Activated CD8-positive, alpha-beta T cell treated with anti-CD3 and anti-CD28 coated beads for 36 hours (primary cell): Measurements from ENCODE around the gene GAL3ST2. TPM values are rescaled to one million over a fixed set of nuclear protein-coding genes. Genes with fewer than 3 reads are reported as not detected.
"Not testable (repeated sequence)": the region's sequence is repeated elsewhere in the genome, so short reads cannot be mapped to it uniquely, and the experiment has no call there.

ENCODE experiments used
- ATAC-seq: fragments of 200-7000 bp; cut with Tn5 transposase; one replicate; pipeline ENCODE4 v1.10.0; 2021; ENCODE audit warnings: mild to moderate bottlenecking, moderate library complexity
- CTCF ChIA-PET: fragments of 350-600 bp; sonication (Branson Sonifier 250); formaldehyde crosslinking; loops from one replicate; lab custom pipeline; 2021; ENCODE audit warnings: antibody characterized with exemption; lab: Charles Lee
- POLR2A ChIA-PET: fragments of 350-600 bp; sonication (Branson Sonifier 250); formaldehyde crosslinking; loops from one replicate; lab custom pipeline; 2021; ENCODE audit warnings: antibody characterized with exemption; lab: Charles Lee
- DNase-seq: peaks from one replicate; pipeline ENCODE4 v3.0.0-alpha.2; 2020
- H3K27ac Mint-ChIP-seq: one replicate; pipeline ENCODE4 v1.8.0; 2021; ENCODE audit warnings: mild to moderate bottlenecking, mixed read lengths
- H3K27me3 Mint-ChIP-seq: one replicate; pipeline ENCODE4 v1.8.0; 2021; ENCODE audit warnings: mixed read lengths
- H3K36me3 Mint-ChIP-seq: one replicate; pipeline ENCODE4 v1.8.0; 2021; ENCODE audit warnings: low read depth, mixed read lengths
- H3K4me1 Mint-ChIP-seq: one replicate; pipeline ENCODE4 v1.8.0; 2021; ENCODE audit warnings: low read depth, mixed read lengths
- H3K4me3 Mint-ChIP-seq: one replicate; pipeline ENCODE4 v1.8.0; 2021; ENCODE audit warnings: mild to moderate bottlenecking, moderate library complexity, mixed read lengths
- H3K9me3 Mint-ChIP-seq: one replicate; pipeline ENCODE4 v1.8.0; 2021; ENCODE audit warnings: mixed read lengths
- CTCF ChIP-seq: fragments of 200-600 bp; IDR thresholded peaks from one replicate; pipeline ENCODE4 v1.8.0; 2022; ENCODE audit warnings: antibody characterized with exemption, mild to moderate bottlenecking
- intact Hi-C: fragments of 100-400 bp; cut with micrococcal nuclease; formaldehyde crosslinking; loops from one replicate; pipeline ENCODE4 v1.10.0; 2022
- total RNA-seq, 2 experiments: library from RNA; stranded (reverse); gene quantifications; one replicate each; pipeline ENCODE4 v1.2.3, GENCODE V29; 2021

The GAL3ST2 gene
- total RNA-seq, 2 experiments from 2014 or later: 0.89 to 0.95 TPM

- Mint-ChIP-seq H3K4me3 (no peak overlapping the region), H3K27ac (peak overlapping the region; percentile 55), H3K27me3 (no peaks in the 10 kb centered on the region), H3K4me1 (peaks cover 45% of the 10 kb centered on the region), H3K9me3 (no peaks in the 10 kb centered on the region), H3K36me3 (peaks cover 25% of the 10 kb centered on the region)
- peak; percentile 74 for DNase-seq
- TF ChIP-seq CTCF: no peak
- ChIA-PET CTCF (interaction anchor here (0.8 to 1.8 kb wide), 5 partner anchors 8 to 139 kb away, joined by 4 to 6 read pairs (median 5); no protein-coding TSS in a partner anchor), POLR2A (interaction anchor here (0.6 to 1.0 kb wide), 4 partner anchors 11 to 117 kb away, joined by 3 read pairs; no protein-coding TSS in a partner anchor)
- intact Hi-C loops: loop anchor here (10.0 kb wide), 1 partner anchor 125 kb away; the partner anchor contains the start of gene RTP5
- ATAC-seq: peak; percentile 18
These were observed 37.0 kb upstream of the GAL3ST2 start for GRCh38 chr2:241739651-241740050.

- POLR2A ChIA-PET: interaction anchor here (0.6 to 0.8 kb wide), 2 partner anchors 53 to 65 kb away, joined by 3 read pairs; no protein-coding TSS in a partner anchor
- ATAC-seq (peak; percentile 76), DNase-seq (peak; percentile 62)
- H3K36me3 Mint-ChIP-seq: peaks cover 31% of the 10 kb centered on the region
- H3K4me1 Mint-ChIP-seq: peaks cover 42% of the 10 kb centered on the region
- H3K9me3 Mint-ChIP-seq: no peaks in the 10 kb centered on the region
- H3K27me3 Mint-ChIP-seq: no peaks in the 10 kb centered on the region
- CTCF ChIA-PET: interaction anchor here (1.2 kb wide), 1 partner anchor 9 kb away, joined by 6 read pairs; no protein-coding TSS in a partner anchor
- peak overlapping the region; percentile 15 for H3K27ac Mint-ChIP-seq
- no peak for TF ChIP-seq CTCF
- no peak overlapping the region for H3K4me3 Mint-ChIP-seq
- intact Hi-C loops: no loop called here
These were observed 35.6 kb upstream of the GAL3ST2 start for GRCh38 chr2:241741016-241741415.

- TF ChIP-seq CTCF: no peak
- intact Hi-C loops: no loop called here
- no peak for DNase-seq
- CTCF ChIA-PET: no interaction called here
- POLR2A ChIA-PET: no interaction called here
- no peak overlapping the region for H3K4me3 Mint-ChIP-seq
- H3K36me3 Mint-ChIP-seq: peaks cover 33% of the 10 kb centered on the region
- H3K9me3 Mint-ChIP-seq: no peaks in the 10 kb centered on the region
- H3K4me1 Mint-ChIP-seq: peaks cover 36% of the 10 kb centered on the region
- ATAC-seq: no peak
- H3K27me3 Mint-ChIP-seq: no peaks in the 10 kb centered on the region
- H3K27ac Mint-ChIP-seq: no peak overlapping the region
These were observed 34.2 kb upstream of the GAL3ST2 start for GRCh38 chr2:241742320-241742939.

GRCh38 chr2:241743008-241743407, 33.6 kb upstream of the GAL3ST2 start:
- H3K27ac Mint-ChIP-seq, POLR2A ChIA-PET, ATAC-seq, DNase-seq, H3K4me3 Mint-ChIP-seq, CTCF ChIA-PET, intact Hi-C loops, H3K9me3 Mint-ChIP-seq, H3K27me3 Mint-ChIP-seq: not testable (repeated sequence)
- peaks cover 31% of the 10 kb centered on the region for H3K4me1 Mint-ChIP-seq
- peaks cover 30% of the 10 kb centered on the region for H3K36me3 Mint-ChIP-seq

- Mint-ChIP-seq H3K27me3 (no peaks in the 10 kb centered on the region), H3K27ac (no peak overlapping the region), H3K9me3 (no peaks in the 10 kb centered on the region), H3K4me1 (peaks cover 28% of the 10 kb centered on the region), H3K4me3 (no peak overlapping the region), H3K36me3 (peaks cover 28% of the 10 kb centered on the region)
- CTCF ChIA-PET: interaction anchor here (0.6 to 1.3 kb wide), 2 partner anchors 10 to 135 kb away, joined by 3 read pairs; no protein-coding TSS in a partner anchor
- ATAC-seq (no peak), DNase-seq (no peak)
- POLR2A ChIA-PET: no interaction called here
- intact Hi-C loops: no loop called here
- no peak for TF ChIP-seq CTCF
These were observed 33.0 kb upstream of the GAL3ST2 start for GRCh38 chr2:241743620-241744019.
